Measurements from ENCODE around the gene DAB2.

GRCh38 chr5:39369123-39369815 is 55.5 kb downstream of the DAB2 start:
- no peak for TF ChIP-seq CTCF (IDR thresholded peaks at IDR 0.05)
- no peak for TF ChIP-seq POLR2A (IDR thresholded peaks at IDR 0.05)
- TF ChIP-seq EP300 (IDR thresholded peaks at IDR 0.05), result no peak
- no peak for TF ChIP-seq POLR2AphosphoS5 (IDR thresholded peaks at IDR 0.05)

Measured in gastroesophageal sphincter (tissue), 3 donors.